Activated gamma-delta T cell treated with anti-CD3 and anti-CD28 coated beads, Interleukin-2, amount 50 U/mL, for 16 hours (primary cell): Measurements from ENCODE around the gene CHCHD6.

Source experiments
- DNase-seq: peaks from one replicate; pipeline ENCODE4 v3.0.0-alpha.2; 2020; ENCODE audit warnings: low read depth

The CHCHD6 gene

GRCh38 chr3:126859415-126860246 lies 155.6 kb downstream of the CHCHD6 start:
- DNase-seq: no peak

- DNase-seq: no peak
These were observed 161.7 kb downstream of the CHCHD6 start for GRCh38 chr3:126865736-126866135.

- DNase-seq: no peak
These were observed 162.2 kb downstream of the CHCHD6 start for GRCh38 chr3:126866175-126866759.

- DNase-seq: no peak
These were observed 163.3 kb downstream of the CHCHD6 start for GRCh38 chr3:126867190-126867862.

GRCh38 chr3:126867863-126868200 lies 163.8 kb downstream of the CHCHD6 start:
- DNase-seq: no peak

- DNase-seq: no peak
These were observed 166.7 kb downstream of the CHCHD6 start for GRCh38 chr3:126870608-126871210.

- DNase-seq: no peak
These were observed 168.8 kb downstream of the CHCHD6 start for GRCh38 chr3:126872701-126873342.

GRCh38 chr3:126873416-126873815 lies 169.4 kb downstream of the CHCHD6 start:
- DNase-seq: no peak

GRCh38 chr3:126878664-126879063 lies 174.6 kb downstream of the CHCHD6 start:
- no peak for DNase-seq

GRCh38 chr3:126880901-126881300 lies 176.9 kb downstream of the CHCHD6 start:
- DNase-seq: no peak

GRCh38 chr3:126881861-126882260 lies 177.8 kb downstream of the CHCHD6 start:
- no peak for DNase-seq

- no peak for DNase-seq
These were observed 179.2 kb downstream of the CHCHD6 start for GRCh38 chr3:126883241-126883640.

- no peak for DNase-seq
These were observed 181.4 kb downstream of the CHCHD6 start for GRCh38 chr3:126885425-126885824.

GRCh38 chr3:126886217-126886616 lies 182.2 kb downstream of the CHCHD6 start:
- no peak for DNase-seq

GRCh38 chr3:126887686-126888085 lies 183.6 kb downstream of the CHCHD6 start:
- DNase-seq: no peak

- no peak for DNase-seq
These were observed 184.2 kb downstream of the CHCHD6 start for GRCh38 chr3:126888186-126888760.

GRCh38 chr3:126889276-126890201 lies 185.5 kb downstream of the CHCHD6 start:
- DNase-seq: no peak

GRCh38 chr3:126891141-126891540 lies 187.1 kb downstream of the CHCHD6 start:
- DNase-seq: no peak

GRCh38 chr3:126891791-126892190 lies 187.8 kb downstream of the CHCHD6 start:
- DNase-seq: no peak

- DNase-seq: no peak
These were observed 189.6 kb downstream of the CHCHD6 start for GRCh38 chr3:126893651-126894050.

GRCh38 chr3:126894475-126894874 lies 190.4 kb downstream of the CHCHD6 start:
- DNase-seq: no peak
